Trophoblast cell (in vitro differentiated cells and primary cell): ENCODE data around the gene MORN1.

Source experiments
- DNase-seq, 2 donors: peaks; one replicate each; pipeline ENCODE4 v3.0.0-alpha.2; 2016
- H2AFZ ChIP-seq: 2 replicates; pipeline ENCODE4 v1.6.1; 2013; ENCODE audit warnings: low read length, moderate library complexity, mild to moderate bottlenecking; ENCODE audit not compliant: insufficient read depth, poor library complexity
- H2AK5ac ChIP-seq: 2 replicates; pipeline ENCODE4 v1.6.1; 2013; ENCODE audit warnings: mild to moderate bottlenecking, low read length
- H2BK120ac ChIP-seq: 2 replicates; pipeline ENCODE4 v1.6.1; 2013; ENCODE audit warnings: low read length, mild to moderate bottlenecking, moderate library complexity; ENCODE audit not compliant: insufficient read depth, poor library complexity
- H2BK12ac ChIP-seq: 2 replicates; pipeline ENCODE4 v1.6.1; 2013; ENCODE audit warnings: mild to moderate bottlenecking, low read length, moderate library complexity
- H2BK5ac ChIP-seq: 2 replicates; pipeline ENCODE4 v1.6.1; 2013; ENCODE audit warnings: low read length, low read depth, moderate library complexity, mild to moderate bottlenecking; ENCODE audit not compliant: poor library complexity
- H3K14ac ChIP-seq: 2 replicates; pipeline ENCODE4 v1.6.1; 2013; ENCODE audit warnings: mild to moderate bottlenecking, low read length
- H3K18ac ChIP-seq: 2 replicates; pipeline ENCODE4 v1.6.1; 2013; ENCODE audit warnings: mild to moderate bottlenecking, low read length
- H3K23ac ChIP-seq: 2 replicates; pipeline ENCODE4 v1.6.1; 2013; ENCODE audit warnings: low read length
- H3K27ac ChIP-seq: 2 replicates; pipeline ENCODE4 v1.5.1; 2013; ENCODE audit warnings: low read depth, mild to moderate bottlenecking, inconsistent platforms, low read length, moderate library complexity
- H3K27me3 ChIP-seq: 2 replicates; pipeline ENCODE4 v1.6.1; 2013; ENCODE audit warnings: inconsistent platforms, mild to moderate bottlenecking, low read length, moderate library complexity; ENCODE audit not compliant: insufficient read depth
- H3K36me3 ChIP-seq, 2 experiments: 1 replicate in 1 of 2; 2 replicates in 1 of 2; pipeline ENCODE4 v1.6.1; 2013; ENCODE audit warnings: low read length in 2 of 2, mild to moderate bottlenecking in 2 of 2, moderate library complexity in 1 of 2; ENCODE audit not compliant: insufficient read depth in 2 of 2, control insufficient read depth in 1 of 2
- H3K4ac ChIP-seq: 2 replicates; pipeline ENCODE4 v1.6.1; 2013; ENCODE audit warnings: low read depth, mild to moderate bottlenecking, low read length, moderate library complexity
- H3K4me1 ChIP-seq, 2 experiments: 1 replicate in 1 of 2; 2 replicates in 1 of 2; pipeline ENCODE4 v1.6.1; 2013; ENCODE audit warnings: low read length in 2 of 2, mild to moderate bottlenecking in 2 of 2, moderate library complexity in 1 of 2; ENCODE audit not compliant: insufficient read depth in 2 of 2, control insufficient read depth in 1 of 2
- H3K4me2 ChIP-seq: 2 replicates; pipeline ENCODE4 v1.6.1; 2013; ENCODE audit warnings: inconsistent platforms, mild to moderate bottlenecking, low read length, moderate library complexity
- H3K4me3 ChIP-seq: 2 replicates; pipeline ENCODE4 v1.5.1; 2013; ENCODE audit warnings: mild to moderate bottlenecking, low read depth, low read length, inconsistent platforms
- H3K79me1 ChIP-seq: one replicate; pipeline ENCODE4 v1.6.1; 2013; ENCODE audit warnings: low read length
- H3K79me2 ChIP-seq: 2 replicates; pipeline ENCODE4 v1.6.1; 2013; ENCODE audit warnings: low read length, mild to moderate bottlenecking; ENCODE audit not compliant: control insufficient read depth, insufficient read depth, poor library complexity
- H3K9ac ChIP-seq: 2 replicates; pipeline ENCODE4 v1.6.1; 2013; ENCODE audit warnings: mild to moderate bottlenecking, low read length
- H3K9me3 ChIP-seq: 2 replicates; pipeline ENCODE4 v1.6.1; 2013; ENCODE audit warnings: low read depth, mild to moderate bottlenecking, control low read depth, inconsistent platforms, low read length; ENCODE audit not compliant: insufficient read depth
- H4K12ac ChIP-seq: 2 replicates; pipeline ENCODE4 v1.6.1; 2013; ENCODE audit warnings: low read depth, mild to moderate bottlenecking, low read length, moderate library complexity
- H4K8ac ChIP-seq: 2 replicates; pipeline ENCODE4 v1.6.1; 2013; ENCODE audit warnings: low read depth, mild to moderate bottlenecking, low read length, moderate library complexity
- H4K91ac ChIP-seq: one replicate; pipeline ENCODE4 v1.6.1; 2013; ENCODE audit warnings: low read depth, mild to moderate bottlenecking, low read length, moderate library complexity
- WGBS: extraction: QIAGEN DNeasy Blood & Tissue Kit; methylation state at CpG from one replicate; pipeline ENCODE4 v1.1.7; 2013; ENCODE audit warnings: missing lambda C conversion rate; ENCODE audit not compliant: insufficient read length, insufficient coverage; ENCODE audit errors: extremely low coverage; 5-methylcytosine and 5-hydroxymethylcytosine counted together

MORN1 gene

DNA sequence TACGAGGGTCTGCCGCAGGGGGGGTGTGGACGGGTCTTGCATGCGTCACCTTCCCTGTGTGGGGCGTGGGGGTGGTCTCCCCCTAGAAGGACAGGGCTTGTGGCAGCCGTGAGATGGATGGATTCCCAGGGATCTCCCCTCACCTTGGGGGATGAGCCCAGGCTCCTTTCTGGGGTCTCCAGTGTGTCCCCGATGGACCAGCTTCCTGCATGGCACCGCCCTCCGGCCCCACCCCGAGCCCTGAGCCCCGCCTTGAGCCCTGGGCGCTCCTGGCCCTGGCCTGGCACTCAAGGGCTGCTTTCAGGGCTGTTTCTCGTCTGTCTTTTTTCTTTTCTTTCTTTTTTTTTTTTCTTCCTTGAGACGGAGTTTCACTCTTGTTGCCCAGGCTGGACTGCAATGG lies 103.7 kb downstream of the MORN1 start:
- Histone ChIP-seq H3K4ac (peak overlapping the region; percentile 68), H3K14ac (no peak overlapping the region), H4K91ac (no peak overlapping the region), H3K4me3 (no peak overlapping the region), H3K27ac (no peak overlapping the region), H2BK12ac (no peak overlapping the region), H3K9ac (no peak overlapping the region), H3K23ac (no peak overlapping the region), H4K8ac (no peak overlapping the region), H2AK5ac (no peak overlapping the region), H3K79me2 (peaks cover 23% of the 10 kb centered on the region), H3K36me3 (peaks cover 9% of the 10 kb centered on the region in 2 experiments), H2AFZ (no peak overlapping the region), H4K12ac (no peak overlapping the region), H3K4me1 (peaks cover 14 to 21% of the 10 kb centered on the region in 2 experiments), H3K4me2 (no peak overlapping the region), H3K18ac (no peak overlapping the region), H3K27me3 (no peaks in the 10 kb centered on the region), H2BK120ac (no peak overlapping the region), H3K9me3 (peaks cover 7% of the 10 kb centered on the region), H3K79me1 (no peaks in the 10 kb centered on the region), H2BK5ac (no peak overlapping the region)
- no peak for DNase-seq
- no CpG with 5 or more reads among the region's 14 CpGs for WGBS

DNA sequence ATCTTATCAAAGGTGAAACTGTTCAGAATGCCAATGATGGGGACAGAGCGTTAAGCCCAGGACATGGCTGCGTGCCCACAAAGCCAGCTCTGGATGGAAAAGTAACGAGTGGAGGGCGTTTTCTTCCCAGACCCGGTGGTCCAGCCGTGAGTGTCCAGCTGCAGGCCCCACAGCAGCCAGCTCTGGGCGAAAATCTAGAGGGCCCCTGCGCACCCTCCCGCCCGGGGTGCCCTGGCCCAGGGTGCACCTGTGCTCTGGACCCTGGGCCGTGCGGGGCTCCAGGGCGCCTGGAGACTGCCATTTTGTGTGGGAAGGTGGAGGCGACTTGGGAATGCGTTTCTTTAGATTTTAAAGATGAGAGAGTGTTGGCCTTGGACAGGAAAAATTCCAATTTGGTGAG lies 104.4 kb downstream of the MORN1 start:
- H3K4me1 ChIP-seq, result peaks cover 14 to 21% of the 10 kb centered on the region in 2 experiments
- H3K14ac ChIP-seq, result no peak overlapping the region
- H3K36me3 ChIP-seq, result peaks cover 11% of the 10 kb centered on the region in 2 experiments
- no peak overlapping the region for H3K27ac ChIP-seq
- H4K12ac ChIP-seq, result no peak overlapping the region
- no peak overlapping the region for H3K4ac ChIP-seq
- no peak overlapping the region for H2AFZ ChIP-seq
- H3K79me1 ChIP-seq, result no peaks in the 10 kb centered on the region
- no peak for DNase-seq
- no peak overlapping the region for H2AK5ac ChIP-seq
- H4K8ac ChIP-seq, result no peak overlapping the region
- no peak overlapping the region for H4K91ac ChIP-seq
- H2BK120ac ChIP-seq, result no peak overlapping the region
- H3K9ac ChIP-seq, result no peak overlapping the region
- H2BK5ac ChIP-seq, result no peak overlapping the region
- no peak overlapping the region for H3K23ac ChIP-seq
- H3K9me3 ChIP-seq, result peaks cover 3% of the 10 kb centered on the region
- no peaks in the 10 kb centered on the region for H3K27me3 ChIP-seq
- H2BK12ac ChIP-seq, result no peak overlapping the region
- no peak overlapping the region for H3K18ac ChIP-seq
- H3K79me2 ChIP-seq, result peaks cover 23% of the 10 kb centered on the region
- WGBS, result no CpG with 5 or more reads among the region's 15 CpGs
- no peak overlapping the region for H3K4me2 ChIP-seq
- H3K4me3 ChIP-seq, result no peak overlapping the region

DNA sequence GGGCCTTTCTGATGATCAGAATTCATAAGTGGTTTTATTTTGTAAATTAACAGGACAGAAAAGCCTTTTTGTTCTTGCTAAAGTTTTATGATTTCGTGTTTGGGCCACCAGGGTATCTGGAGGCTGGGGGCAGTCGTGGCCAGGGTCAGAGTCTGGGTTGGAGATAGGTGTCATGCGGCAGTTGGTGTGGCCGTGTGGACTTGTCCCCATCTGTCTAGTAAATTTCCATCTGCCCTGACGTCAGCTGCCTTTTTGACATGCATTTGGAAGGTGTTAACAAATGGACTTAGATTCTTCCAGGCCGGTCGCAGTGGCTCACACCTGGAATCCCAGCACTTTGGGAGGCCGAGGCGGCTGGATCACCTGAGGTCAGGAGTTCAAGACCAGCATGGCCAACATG lies 106.4 kb downstream of the MORN1 start:
- no peak overlapping the region for H2BK120ac ChIP-seq
- H3K4me2 ChIP-seq, result no peak overlapping the region
- H3K23ac ChIP-seq, result no peak overlapping the region
- H2BK12ac ChIP-seq, result no peak overlapping the region
- peak; percentile 98 for DNase-seq
- no peak overlapping the region for H4K12ac ChIP-seq
- no peak overlapping the region for H3K27ac ChIP-seq
- no peak overlapping the region for H4K8ac ChIP-seq
- WGBS, result no CpG with 5 or more reads among the region's 9 CpGs
- no peak overlapping the region for H4K91ac ChIP-seq
- H2AFZ ChIP-seq, result no peak overlapping the region
- H3K9me3 ChIP-seq, result peaks cover 3% of the 10 kb centered on the region
- no peak overlapping the region for H3K9ac ChIP-seq
- H2AK5ac ChIP-seq, result no peak overlapping the region
- peaks cover 9 to 11% of the 10 kb centered on the region in 2 experiments for H3K36me3 ChIP-seq
- H2BK5ac ChIP-seq, result no peak overlapping the region
- no peaks in the 10 kb centered on the region for H3K27me3 ChIP-seq
- peak overlapping the region; percentile 73 for H3K4ac ChIP-seq
- no peaks in the 10 kb centered on the region for H3K79me1 ChIP-seq
- H3K14ac ChIP-seq, result no peak overlapping the region
- H3K4me1 ChIP-seq, result peaks cover 14 to 19% of the 10 kb centered on the region in 2 experiments
- H3K79me2 ChIP-seq, result peaks cover 24% of the 10 kb centered on the region
- no peak overlapping the region for H3K4me3 ChIP-seq
- H3K18ac ChIP-seq, result no peak overlapping the region

DNA sequence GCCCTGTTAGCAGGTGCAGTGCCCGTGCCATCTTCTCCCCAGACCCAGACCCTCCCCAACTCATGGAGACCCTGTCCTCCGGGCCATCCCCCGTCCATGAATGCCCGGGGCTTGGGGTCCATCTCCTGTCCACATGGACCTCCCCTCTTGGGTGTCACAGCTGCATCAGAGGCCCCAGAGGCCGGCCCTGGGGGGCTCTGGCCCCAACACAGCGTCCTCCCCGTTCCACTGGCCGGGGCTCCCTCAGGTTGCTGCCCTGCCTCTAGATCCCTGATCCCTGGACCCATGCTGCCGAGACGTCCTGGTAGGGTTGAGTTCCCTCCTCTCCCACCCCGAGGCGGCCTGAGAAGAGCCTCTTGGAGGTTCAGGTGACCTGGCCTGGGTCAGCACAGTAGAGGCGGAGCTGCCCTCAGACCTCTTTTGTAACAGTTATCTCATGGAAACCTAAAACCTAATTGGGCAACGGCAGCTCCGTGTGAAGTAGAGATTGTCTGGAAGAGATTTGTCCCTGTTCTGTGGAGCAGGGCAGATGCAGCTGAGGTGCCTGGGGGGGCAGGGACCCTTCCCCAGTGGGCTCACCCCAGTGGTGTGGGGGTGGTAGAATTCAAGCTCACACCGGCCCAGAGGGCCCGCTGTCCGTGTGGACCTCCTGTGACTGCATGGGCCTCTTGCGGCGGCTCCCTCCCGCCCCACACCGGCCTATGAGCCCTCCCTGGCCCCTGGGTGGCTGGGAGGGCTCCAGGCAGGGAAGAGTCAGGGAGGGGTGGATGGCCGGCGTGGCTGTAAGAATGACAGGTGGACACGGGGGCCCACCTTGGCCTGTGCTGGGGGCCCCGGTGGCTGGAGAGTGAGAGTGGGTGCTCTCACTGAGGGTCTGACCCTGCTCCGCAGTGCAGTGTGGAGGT lies 107.1 kb downstream of the MORN1 start:
- no CpG with 5 or more reads among the region's 27 CpGs for WGBS
- Histone ChIP-seq H3K27me3 (no peaks in the 10 kb centered on the region), H3K4me2 (no peak overlapping the region), H2BK12ac (no peak overlapping the region), H3K18ac (peak overlapping the region; percentile 17), H3K4me1 (peaks cover 14 to 20% of the 10 kb centered on the region in 2 experiments), H3K79me2 (peaks cover 23% of the 10 kb centered on the region), H2BK120ac (no peak overlapping the region), H3K4ac (peak overlapping the region; percentile 73), H2AK5ac (no peak overlapping the region), H3K36me3 (peaks cover 9 to 11% of the 10 kb centered on the region in 2 experiments), H3K79me1 (peaks cover 4% of the 10 kb centered on the region), H3K9me3 (peaks cover 3% of the 10 kb centered on the region), H3K9ac (no peak overlapping the region), H2BK5ac (no peak overlapping the region), H3K14ac (no peak overlapping the region), H2AFZ (no peak overlapping the region), H3K23ac (no peak overlapping the region), H4K12ac (no peak overlapping the region), H3K4me3 (no peak overlapping the region), H3K27ac (no peak overlapping the region), H4K8ac (no peak overlapping the region), H4K91ac (no peak overlapping the region)
- DNase-seq, result peak; percentile 81 to 94
